Stimulated activated CD8-positive, alpha-beta memory T cell treated with anti-CD3 and anti-CD28 coated beads, Interleukin-15, amount 100 ng/mL, for 24 hours (primary cell): ENCODE results near the gene ICE2.
"Not testable (repeated sequence)": the region's sequence is repeated elsewhere in the genome, so short reads cannot be mapped to it uniquely, and the experiment has no call there.

Experiments used
- DNase-seq: peaks from one replicate; pipeline ENCODE4 v3.0.0-alpha.2; 2020; ENCODE audit warnings: low read depth

ICE2 gene

DNA sequence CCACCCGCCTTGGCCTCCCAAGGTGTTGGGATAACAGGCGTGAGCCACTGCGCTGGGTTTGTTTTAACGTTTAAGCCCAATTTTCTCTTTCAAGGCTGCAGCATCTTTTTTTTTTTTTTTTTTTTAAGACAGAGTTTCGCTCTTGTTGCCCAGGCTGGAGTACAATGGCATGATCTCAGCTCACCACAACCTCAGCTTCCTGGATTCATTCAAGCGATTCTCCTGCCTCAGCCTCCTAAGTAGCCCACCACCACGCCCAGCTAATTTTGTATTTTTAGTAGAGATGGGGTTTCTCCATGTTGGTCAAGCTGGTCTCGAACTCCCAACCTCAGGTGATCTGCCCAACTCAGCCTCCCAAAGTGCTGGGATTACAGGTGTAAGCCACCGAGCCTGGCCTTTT, 68.6 kb downstream of the ICE2 start:
- DNase-seq: not testable (repeated sequence)

- no peak for DNase-seq
Measured at GRCh38 chr15:60408463-60408981, 70.4 kb downstream of the ICE2 start.

- DNase-seq: no peak
Measured at GRCh38 chr15:60407415-60407805, 71.5 kb downstream of the ICE2 start.

- no peak for DNase-seq
Measured at GRCh38 chr15:60406513-60407414, 72.2 kb downstream of the ICE2 start.

GRCh38 chr15:60405399-60405798, 73.5 kb downstream of the ICE2 start:
- DNase-seq: no peak

DNA sequence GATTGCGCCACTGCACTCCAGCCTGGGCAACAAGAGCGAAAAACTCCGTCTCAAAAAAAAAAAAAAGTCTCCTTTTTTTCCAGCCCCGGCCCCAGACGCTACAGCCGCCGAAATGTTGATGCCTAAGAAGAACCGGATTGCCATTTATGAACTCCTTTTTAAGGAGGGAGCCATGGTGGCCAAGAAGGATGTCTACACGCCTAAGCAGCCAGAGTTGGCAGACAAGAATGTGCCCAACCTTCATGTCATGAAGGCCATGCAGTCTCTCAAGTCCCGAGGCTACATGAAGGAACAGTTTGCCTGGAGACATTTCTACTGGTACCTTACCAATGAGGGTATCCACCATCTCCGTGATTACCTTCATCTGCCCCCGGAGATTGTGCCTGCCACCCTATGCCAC, 74.6 kb downstream of the ICE2 start:
- DNase-seq: not testable (repeated sequence)

GRCh38 chr15:60400944-60401343, 78.0 kb downstream of the ICE2 start:
- no peak for DNase-seq

- DNase-seq: no peak
Measured at GRCh38 chr15:60399931-60400330, 79.0 kb downstream of the ICE2 start.

GRCh38 chr15:60399246-60399915, 79.6 kb downstream of the ICE2 start:
- DNase-seq: no peak

DNA sequence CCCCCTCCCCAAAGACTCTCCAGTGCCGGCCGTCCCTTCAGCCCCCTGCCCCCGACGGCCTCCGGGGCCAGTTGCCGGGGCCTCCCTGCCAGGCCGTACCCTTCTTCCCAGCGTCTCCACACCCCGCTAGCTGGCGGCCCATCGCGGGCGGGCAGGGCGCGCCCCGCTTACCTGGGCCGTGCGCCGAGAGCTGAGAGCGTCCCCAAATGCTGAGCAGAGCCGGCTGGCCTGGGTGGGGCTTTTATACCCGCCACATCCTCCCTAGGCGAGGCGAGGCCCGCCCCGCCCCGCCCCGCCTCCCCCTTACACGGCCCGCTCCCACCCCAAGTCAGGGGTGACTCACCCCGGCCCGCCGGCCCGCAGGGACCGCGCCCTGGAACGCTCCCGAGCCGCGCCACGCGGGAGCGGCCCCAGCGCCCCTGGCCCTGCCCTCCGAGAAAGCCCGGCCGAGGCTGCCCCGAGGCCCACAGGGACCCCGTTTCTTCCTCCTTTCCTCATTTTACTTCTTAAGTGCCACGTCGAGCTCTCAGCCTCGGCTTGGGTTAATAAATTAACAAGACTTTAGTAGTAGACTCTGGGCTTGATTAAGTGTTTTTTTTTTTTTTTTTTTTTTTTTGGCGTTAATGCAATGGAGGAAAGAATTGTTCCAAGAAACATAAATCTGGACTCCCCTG, 81.0 kb downstream of the ICE2 start, which contains the start of gene ANXA2:
TSS of gene ANXA2 (minus strand) at position 215 of the 674 bp plus-strand sequence. CDS start 11,911 bp downstream, outside the sequence.
- peak; percentile 56 for DNase-seq

DNA sequence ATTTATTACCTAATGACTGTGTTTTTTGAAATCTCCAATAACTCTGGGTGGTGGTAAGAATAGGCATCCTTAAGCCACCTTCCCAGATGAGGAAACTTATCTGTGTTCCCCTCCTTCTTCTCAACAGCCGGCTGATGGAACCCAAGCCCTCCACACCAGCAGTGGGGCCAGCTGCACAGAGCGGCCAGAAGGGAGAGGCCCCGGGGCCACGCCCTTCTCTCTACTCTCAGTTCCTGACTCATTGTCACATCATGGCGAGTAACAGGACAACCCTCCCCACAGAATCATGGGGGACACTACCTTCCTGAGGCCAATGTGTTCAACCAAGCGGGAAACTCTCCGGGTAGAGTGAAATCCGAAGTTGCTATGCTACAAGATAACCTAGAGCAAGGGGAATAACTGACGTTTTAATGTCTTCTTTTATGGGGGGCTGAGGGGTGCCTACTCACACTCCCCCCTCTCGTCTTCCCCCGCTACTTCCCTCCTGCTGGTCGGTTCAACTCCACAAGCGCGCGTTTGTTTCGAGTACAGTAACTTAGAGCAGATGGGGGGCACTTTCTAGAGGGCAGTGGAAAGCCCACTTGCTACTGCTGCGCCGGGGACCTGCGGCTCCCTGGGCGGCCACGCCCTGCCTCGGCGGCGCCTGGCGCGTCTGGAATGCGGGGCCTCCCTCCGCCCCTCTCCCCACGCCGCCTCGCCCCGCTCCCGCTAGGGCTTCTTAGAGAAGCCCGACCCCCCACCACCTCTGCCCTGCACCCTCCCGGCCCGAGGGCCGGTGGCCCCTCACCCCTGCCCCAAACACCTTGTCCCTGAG, 81.8 kb downstream of the ICE2 start:
- no peak for DNase-seq

DNA sequence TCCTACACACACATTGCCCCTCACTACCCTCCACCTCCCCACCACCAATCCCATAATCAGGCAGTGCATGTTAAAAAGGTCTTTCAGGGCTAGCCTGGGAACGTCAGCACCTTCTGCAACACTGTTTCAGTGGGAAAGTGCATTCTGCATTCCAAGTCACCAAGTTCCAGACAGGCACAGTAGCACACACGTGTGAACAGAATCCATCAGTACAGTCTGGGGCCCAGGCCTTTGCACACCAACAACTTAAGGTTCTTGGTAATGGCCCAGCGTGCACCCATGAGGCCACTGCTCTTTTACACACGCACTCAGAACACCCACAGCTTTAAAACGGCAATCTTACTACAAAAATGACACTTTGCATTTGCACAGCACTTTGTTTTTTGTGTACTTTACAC, 82.4 kb downstream of the ICE2 start:
- no peak for DNase-seq

DNA sequence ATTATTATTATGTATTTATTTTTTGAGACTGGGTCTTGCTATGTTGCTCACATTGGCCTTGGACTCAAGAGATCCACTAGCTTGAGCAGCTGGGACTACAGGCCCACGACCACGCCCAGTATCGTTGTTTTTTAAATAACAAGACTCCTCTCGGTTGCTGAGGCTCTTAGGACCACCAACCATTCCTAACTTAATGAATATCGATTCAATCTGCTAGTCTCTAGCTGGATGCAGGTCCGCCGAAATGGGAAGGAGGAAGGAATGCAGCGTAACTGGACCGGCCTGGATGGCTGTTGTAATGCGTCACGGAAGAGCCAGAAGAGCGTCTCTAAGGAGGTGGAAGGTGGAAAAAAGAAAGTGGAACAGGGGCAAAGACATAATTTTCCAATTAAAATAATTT, 82.8 kb downstream of the ICE2 start:
- no peak for DNase-seq

DNA sequence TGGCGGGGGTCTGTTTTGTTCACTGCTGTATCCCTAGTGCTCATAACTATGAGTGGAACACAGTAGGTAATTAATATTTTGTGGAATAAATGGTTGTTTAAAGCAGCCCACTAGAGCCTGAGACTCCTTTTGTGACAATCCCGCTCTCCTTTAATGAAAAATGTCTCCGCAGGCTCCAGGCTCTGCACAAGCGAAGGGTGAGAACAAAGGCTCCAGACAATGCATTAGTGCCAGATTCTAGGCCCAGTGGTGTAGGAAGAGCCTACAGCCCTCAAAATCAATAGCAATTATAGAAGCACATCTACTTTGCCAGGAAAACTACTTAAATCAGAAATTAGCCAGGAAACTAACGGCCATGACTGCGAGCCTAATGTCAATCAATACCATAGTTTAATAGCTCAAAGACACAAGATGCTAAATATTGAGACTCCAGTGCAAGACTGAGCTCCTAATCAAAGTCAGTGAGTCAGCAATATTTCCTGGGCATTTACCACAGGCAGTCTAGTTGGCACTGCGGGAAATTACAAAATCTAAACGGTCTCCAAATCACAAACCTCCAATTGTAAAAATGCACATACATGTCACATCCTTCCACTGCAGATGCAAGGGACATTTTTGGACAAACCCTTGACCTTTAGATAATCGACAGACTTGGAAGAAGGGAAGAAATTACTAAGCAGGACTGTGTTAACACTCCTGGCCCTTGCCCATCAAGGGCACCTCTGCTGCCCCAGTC, 83.5 kb downstream of the ICE2 start:
- DNase-seq: no peak

GRCh38 chr15:60394689-60395097, 84.2 kb downstream of the ICE2 start:
- no peak for DNase-seq

DNA sequence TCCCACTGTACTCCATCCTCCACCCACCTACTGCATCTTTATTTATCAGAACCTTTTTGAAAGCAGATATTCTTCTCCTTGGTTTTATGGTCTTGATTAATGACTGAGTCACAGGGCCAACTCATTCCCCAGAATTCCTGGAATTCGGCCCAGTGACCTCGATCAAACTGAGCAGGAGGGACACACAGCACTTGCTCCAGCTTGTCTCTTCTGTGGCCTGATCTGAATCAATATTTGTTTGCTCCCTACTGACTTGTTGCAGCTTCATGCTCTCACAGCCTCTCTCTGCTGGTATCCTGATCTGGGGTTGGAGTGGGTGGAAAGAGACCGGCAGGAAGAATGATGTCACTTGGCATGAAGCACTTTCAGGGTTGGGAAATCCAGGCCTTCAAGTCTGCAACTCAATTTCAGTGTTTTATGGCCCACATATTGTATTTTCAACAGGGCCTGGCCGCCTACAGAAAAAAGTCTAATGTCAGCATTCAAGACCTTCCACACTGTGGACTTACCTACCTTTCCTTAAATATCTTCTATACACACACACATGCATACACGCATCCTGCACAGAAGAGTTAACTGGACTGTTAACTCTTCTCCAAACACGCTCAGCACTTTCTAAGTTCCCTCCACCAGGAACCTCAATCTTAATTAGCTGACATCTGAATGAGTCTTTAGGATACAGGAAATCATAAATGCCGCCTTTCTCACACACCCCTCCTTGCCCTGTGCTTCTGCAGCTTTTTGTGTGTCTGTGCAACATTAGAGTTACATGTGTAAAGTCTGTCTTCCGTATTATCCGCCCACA, 85.8 kb downstream of the ICE2 start:
- DNase-seq: no peak

GRCh38 chr15:60392601-60392985, 86.3 kb downstream of the ICE2 start:
- no peak for DNase-seq

GRCh38 chr15:60391722-60392315, 87.1 kb downstream of the ICE2 start:
- DNase-seq: no peak

DNA sequence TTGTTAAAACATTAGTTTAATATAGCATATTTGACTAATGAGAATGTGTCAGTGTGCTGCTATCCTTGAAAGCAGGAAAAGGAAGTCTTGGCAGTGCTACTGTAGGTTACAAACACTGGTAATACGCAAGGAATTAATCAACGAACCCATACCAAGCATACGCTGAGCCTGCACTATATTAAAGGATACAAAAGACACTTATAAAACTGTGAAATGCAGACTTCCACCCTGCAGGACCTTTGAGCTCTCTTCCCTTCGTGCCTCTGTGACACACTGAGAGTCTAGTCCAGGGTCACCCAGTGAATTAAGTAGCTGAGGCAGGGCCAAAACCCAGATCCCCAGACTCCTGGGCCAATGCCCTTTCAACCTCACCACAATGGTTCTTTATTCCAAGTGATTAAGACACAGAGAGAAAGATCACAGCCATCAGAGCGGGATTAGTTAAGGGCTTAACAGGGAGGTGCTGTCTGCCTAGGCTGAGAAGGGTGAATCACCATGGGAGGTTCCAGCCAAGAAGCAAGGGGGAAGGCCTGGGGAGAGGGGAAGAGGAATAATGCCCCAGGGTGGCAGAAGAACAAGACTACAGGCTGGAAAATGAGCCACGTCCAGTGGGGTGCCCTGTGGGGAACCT, 88.0 kb downstream of the ICE2 start:
- DNase-seq: no peak
